Measurements from ENCODE around the gene PUS7L. TPM values are rescaled to one million over a fixed set of nuclear protein-coding genes. Genes with fewer than 3 reads are reported as not detected.

PUS7L gene
- polyA plus RNA-seq, 1 of the 3 experiments (the other 2 are of a cell fraction), result 1.8 TPM

GRCh38 chr12:43764528-43764927 lies 5.9 kb upstream of the PUS7L start:
- Histone ChIP-seq H3K4me2 (no peak overlapping the region), H3K4me1 (ENCODE audit: control insufficient read depth in 1 of 2, insufficient read depth in 2 of 2, low read depth in 1 of 2, low read length in 1 of 2) (peaks cover 3 to 5% of the 10 kb centered on the region in 2 experiments; a peak in 2 of 4 replicates), H2AFZ (ENCODE audit: low read depth) (no peak overlapping the region), H3K79me2 (ENCODE audit: insufficient read depth) (no peaks in the 10 kb centered on the region), H3K36me3 (replicated peaks in 1 of 2; ENCODE audit: control insufficient read depth in 1 of 2, insufficient read depth in 2 of 2, low read length in 1 of 2) (peaks cover 0 to 10% of the 10 kb centered on the region in 2 experiments), H3K9me2 (no peaks in the 10 kb centered on the region), H3F3A (replicated peaks; ENCODE audit: insufficient read depth) (no peaks in the 10 kb centered on the region), H3K9me3 (no peaks in the 10 kb centered on the region), H3K27me3 (ENCODE audit: insufficient read depth) (no peaks in the 10 kb centered on the region), H3K4me3 (ENCODE audit: low read depth in 2 of 2, low read length in 1 of 2) (no peak overlapping the region), H3K9ac (no peak overlapping the region), H4K20me1 (ENCODE audit: insufficient read depth) (no peaks in the 10 kb centered on the region), H3K27ac (ENCODE audit: low read depth in 2 of 2, low read length in 1 of 2) (no peak overlapping the region)
- ChIA-PET CTCF (no interaction called here), POLR2A (no interaction called here)
- TF ChIP-seq CHD2 (IDR thresholded peaks at IDR 0.05; ENCODE audit: low read length, partially characterized antibody), result no peak
- no peak for TF ChIP-seq ELF1 (IDR thresholded peaks at IDR 0.05)
- no peak for TF ChIP-seq FOSL2 (IDR thresholded peaks at IDR 0.05; ENCODE audit: borderline replicate concordance, low read depth)
- TF ChIP-seq, protein P1, sequence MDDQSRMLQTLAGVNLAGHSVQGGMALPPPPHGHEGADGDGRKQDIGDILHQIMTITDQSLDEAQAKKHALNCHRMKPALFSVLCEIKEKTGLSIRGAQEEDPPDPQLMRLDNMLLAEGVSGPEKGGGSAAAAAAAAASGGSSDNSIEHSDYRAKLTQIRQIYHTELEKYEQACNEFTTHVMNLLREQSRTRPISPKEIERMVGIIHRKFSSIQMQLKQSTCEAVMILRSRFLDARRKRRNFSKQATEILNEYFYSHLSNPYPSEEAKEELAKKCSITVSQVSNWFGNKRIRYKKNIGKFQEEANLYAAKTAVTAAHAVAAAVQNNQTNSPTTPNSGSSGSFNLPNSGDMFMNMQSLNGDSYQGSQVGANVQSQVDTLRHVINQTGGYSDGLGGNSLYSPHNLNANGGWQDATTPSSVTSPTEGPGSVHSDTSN (IDR thresholded peaks at IDR 0.05), result no peak
- no peak for TF ChIP-seq SIN3A (IDR thresholded peaks at IDR 0.05; ENCODE audit: borderline replicate concordance, low read depth, low read length)
- TF ChIP-seq USF1 (IDR thresholded peaks at IDR 0.05; ENCODE audit: borderline replicate concordance, low read depth), result no peak
- no peak for DNase-seq

DNA sequence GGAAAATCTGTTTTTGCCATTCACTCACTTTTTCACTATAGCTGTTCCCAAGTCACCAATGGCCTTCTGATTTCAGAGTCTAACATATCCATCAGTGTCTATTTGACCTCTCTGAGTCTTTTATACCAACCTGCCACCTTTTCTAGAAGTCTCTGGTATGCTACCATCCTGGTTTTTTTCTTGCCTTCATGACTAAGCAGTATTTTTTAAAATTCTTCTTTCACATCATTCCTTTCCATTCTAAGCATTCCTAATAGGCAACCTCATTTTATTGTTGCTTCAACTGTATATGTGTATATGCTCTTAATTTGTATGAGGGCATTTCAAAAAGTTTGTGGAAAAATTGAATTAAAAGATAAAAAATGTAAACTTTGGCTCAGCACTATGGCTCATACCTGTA lies 5.2 kb upstream of the PUS7L start:
- Histone ChIP-seq H4K20me1 (ENCODE audit: insufficient read depth) (no peaks in the 10 kb centered on the region), H3K9me2 (no peaks in the 10 kb centered on the region), H3K36me3 (replicated peaks in 1 of 2; ENCODE audit: control insufficient read depth in 1 of 2, insufficient read depth in 2 of 2, low read length in 1 of 2) (peaks cover 0 to 7% of the 10 kb centered on the region in 2 experiments), H2AFZ (ENCODE audit: low read depth) (no peak overlapping the region), H3K79me2 (ENCODE audit: insufficient read depth) (no peaks in the 10 kb centered on the region), H3K4me1 (ENCODE audit: control insufficient read depth in 1 of 2, insufficient read depth in 2 of 2, low read depth in 1 of 2, low read length in 1 of 2) (peaks cover 3 to 5% of the 10 kb centered on the region in 2 experiments; a peak in 2 of 4 replicates), H3K9me3 (no peaks in the 10 kb centered on the region), H3K27ac (ENCODE audit: low read depth in 2 of 2, low read length in 1 of 2) (no peak overlapping the region), H3K4me2 (no peak overlapping the region), H3F3A (replicated peaks; ENCODE audit: insufficient read depth) (no peaks in the 10 kb centered on the region), H3K27me3 (ENCODE audit: insufficient read depth) (no peaks in the 10 kb centered on the region), H3K9ac (no peak overlapping the region), H3K4me3 (ENCODE audit: low read depth in 2 of 2, low read length in 1 of 2) (no peak overlapping the region)
- DNase-seq, result no peak
- CTCF ChIA-PET, result interaction anchor here (2.0 kb wide), 1 partner anchor 119 kb away, joined by 9 read pairs; no protein-coding TSS in a partner anchor
- POLR2A ChIA-PET, result no interaction called here
- no peak for TF ChIP-seq JUND (IDR thresholded peaks at IDR 0.05)
- TF ChIP-seq, protein P2, sequence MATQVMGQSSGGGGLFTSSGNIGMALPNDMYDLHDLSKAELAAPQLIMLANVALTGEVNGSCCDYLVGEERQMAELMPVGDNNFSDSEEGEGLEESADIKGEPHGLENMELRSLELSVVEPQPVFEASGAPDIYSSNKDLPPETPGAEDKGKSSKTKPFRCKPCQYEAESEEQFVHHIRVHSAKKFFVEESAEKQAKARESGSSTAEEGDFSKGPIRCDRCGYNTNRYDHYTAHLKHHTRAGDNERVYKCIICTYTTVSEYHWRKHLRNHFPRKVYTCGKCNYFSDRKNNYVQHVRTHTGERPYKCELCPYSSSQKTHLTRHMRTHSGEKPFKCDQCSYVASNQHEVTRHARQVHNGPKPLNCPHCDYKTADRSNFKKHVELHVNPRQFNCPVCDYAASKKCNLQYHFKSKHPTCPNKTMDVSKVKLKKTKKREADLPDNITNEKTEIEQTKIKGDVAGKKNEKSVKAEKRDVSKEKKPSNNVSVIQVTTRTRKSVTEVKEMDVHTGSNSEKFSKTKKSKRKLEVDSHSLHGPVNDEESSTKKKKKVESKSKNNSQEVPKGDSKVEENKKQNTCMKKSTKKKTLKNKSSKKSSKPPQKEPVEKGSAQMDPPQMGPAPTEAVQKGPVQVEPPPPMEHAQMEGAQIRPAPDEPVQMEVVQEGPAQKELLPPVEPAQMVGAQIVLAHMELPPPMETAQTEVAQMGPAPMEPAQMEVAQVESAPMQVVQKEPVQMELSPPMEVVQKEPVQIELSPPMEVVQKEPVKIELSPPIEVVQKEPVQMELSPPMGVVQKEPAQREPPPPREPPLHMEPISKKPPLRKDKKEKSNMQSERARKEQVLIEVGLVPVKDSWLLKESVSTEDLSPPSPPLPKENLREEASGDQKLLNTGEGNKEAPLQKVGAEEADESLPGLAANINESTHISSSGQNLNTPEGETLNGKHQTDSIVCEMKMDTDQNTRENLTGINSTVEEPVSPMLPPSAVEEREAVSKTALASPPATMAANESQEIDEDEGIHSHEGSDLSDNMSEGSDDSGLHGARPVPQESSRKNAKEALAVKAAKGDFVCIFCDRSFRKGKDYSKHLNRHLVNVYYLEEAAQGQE (IDR thresholded peaks at IDR 0.05; ENCODE audit: low read depth, low read length), result no peak
- TF ChIP-seq, protein P1 (IDR thresholded peaks at IDR 0.05), result no peak
- no peak for TF ChIP-seq RAD21 (IDR thresholded peaks at IDR 0.05; ENCODE audit: low read length)
- no peak for TF ChIP-seq FOSL2 (IDR thresholded peaks at IDR 0.05; ENCODE audit: borderline replicate concordance, low read depth)
- TF ChIP-seq NRF1 (IDR thresholded peaks at IDR 0.05; ENCODE audit: low read depth, low read length), result no peak
- TF ChIP-seq EP300 (IDR thresholded peaks at IDR 0.05; ENCODE audit: borderline replicate concordance in 1 of 2, low read depth in 1 of 2, low read length in 1 of 2), result no peak
- no peak for TF ChIP-seq SIN3A (IDR thresholded peaks at IDR 0.05; ENCODE audit: borderline replicate concordance, low read depth, low read length)
- no peak for TF ChIP-seq POLR2AphosphoS5 (IDR thresholded peaks at IDR 0.05; ENCODE audit: low read depth, low read length)
- TF ChIP-seq EZH2phosphoT487 (IDR thresholded peaks at IDR 0.05; ENCODE audit: borderline replicate concordance, low read depth), result no peak
- TF ChIP-seq MXI1 (IDR thresholded peaks at IDR 0.05; ENCODE audit: low read depth, low read length), result no peak
- TF ChIP-seq MEF2A (IDR thresholded peaks at IDR 0.05; ENCODE audit: borderline replicate concordance, low read depth), result no peak
- TF ChIP-seq FOXM1 (IDR thresholded peaks at IDR 0.05; ENCODE audit: low read depth), result no peak
- no peak for TF ChIP-seq USF1 (IDR thresholded peaks at IDR 0.05; ENCODE audit: borderline replicate concordance, low read depth)
- no peak for TF ChIP-seq GABPA (IDR thresholded peaks at IDR 0.05; ENCODE audit: low read depth)
- no peak for TF ChIP-seq ELF1 (IDR thresholded peaks at IDR 0.05)
- no peak for TF ChIP-seq NFIC (IDR thresholded peaks at IDR 0.05; ENCODE audit: borderline replicate concordance)
- TF ChIP-seq MAX (IDR thresholded peaks at IDR 0.05; ENCODE audit: low read depth), result no peak
